Stimulated activated naive CD4-positive, alpha-beta T cell (primary cell): ENCODE results near the gene BTBD9.

Experiments used
- DNase-seq, 6 experiments: peaks; one replicate each; lab custom pipeline; 2025; lab: John Stamatoyannopoulos, UW

BTBD9 gene

DNA sequence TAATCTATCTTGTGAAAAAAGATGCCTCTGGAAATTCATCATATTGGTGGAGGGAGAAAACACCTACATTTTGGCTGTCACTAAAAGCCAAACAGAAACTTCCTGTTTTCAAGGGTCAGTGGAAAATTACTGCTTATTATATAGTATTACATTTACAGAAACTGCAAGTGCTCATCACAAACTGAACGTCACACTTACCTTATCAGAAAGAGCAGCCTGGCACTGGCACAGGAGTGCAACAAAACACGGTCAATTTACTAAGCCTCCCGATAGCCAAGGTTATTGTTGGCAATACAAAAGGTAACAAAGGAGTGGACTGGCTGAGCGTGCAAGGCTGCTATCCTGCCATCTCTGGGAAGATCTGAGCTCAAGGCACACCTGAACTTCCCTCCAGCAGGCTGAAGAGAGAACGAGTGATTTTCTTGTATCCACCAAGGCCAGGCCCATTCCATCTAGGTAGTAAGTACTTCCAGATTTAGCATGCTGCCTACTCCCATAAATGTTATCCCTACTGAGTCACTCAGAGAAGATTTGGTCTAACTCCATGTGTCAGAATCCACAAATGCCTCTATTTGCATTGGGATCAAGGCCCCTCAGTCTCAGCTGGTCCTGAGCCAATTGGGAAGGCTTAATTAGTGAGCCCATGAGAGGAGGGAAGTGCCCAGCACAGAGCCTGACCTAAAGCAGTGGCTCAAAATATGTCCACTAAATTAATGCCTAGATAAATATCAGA is 399.8 kb downstream of the BTBD9 start:
- no peak for DNase-seq

GRCh38 chr6:38236631-38237030 is 403.1 kb downstream of the BTBD9 start:
- no peak for DNase-seq

DNA sequence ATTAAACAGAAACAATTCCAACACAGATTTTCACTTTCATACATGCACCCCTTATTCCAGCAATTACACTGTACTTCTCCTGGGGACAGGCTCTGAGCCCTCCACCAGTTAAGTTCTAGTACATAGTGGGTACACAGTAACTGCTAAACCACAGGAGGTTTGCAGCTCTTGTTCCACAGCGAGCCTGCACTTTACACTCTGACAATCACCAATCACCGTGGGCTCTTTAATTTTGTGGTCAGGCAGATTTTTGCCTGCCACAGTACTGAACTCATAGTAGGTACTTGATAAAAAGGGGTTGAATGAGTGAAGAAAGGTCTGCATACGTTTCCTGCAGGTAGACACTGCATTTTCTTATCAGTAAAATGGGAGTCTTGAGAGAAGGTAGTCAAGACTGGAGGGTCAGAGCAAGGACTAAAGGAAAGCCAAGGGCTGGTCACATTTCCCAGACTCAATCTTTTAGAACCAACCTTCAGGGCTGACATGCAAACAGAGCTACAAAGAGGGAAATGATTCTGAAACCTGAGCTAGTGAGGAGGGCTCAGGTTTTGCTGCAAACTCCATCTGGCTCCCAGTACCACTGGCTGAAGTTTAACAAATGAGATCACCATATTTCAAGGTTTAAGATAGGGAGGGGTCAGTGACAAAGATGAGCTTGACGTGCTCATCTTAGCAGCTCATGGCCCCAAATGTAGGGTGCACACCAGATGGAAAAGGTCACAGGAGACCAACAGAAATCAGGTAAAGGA is 404.6 kb downstream of the BTBD9 start:
- no peak for DNase-seq

- no peak for DNase-seq
Observed at GRCh38 chr6:38234141-38234540, 405.6 kb downstream of the BTBD9 start.

GRCh38 chr6:38233161-38233791 is 406.5 kb downstream of the BTBD9 start:
- DNase-seq, result no peak

- no peak for DNase-seq
Observed at GRCh38 chr6:38225766-38226165, 414.0 kb downstream of the BTBD9 start.

DNA sequence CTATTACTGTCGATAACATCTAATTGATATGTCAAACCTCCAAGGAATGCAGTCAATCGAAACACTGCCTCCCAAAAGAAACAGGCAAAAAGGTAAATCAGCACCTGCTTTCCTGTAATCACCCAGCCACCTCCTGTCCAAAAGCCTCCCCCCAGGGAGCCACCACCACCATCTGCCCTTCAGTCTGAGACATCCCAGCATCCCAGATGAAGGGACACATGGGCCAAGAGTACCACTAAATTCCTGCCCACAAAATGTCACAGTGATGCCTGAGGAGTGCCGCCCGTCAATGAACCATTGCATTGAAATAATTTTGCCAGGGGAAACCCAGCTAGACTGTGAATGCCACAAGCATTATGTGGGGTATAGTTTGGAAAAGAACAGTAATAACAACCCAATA is 418.5 kb downstream of the BTBD9 start:
- DNase-seq, result no peak

DNA sequence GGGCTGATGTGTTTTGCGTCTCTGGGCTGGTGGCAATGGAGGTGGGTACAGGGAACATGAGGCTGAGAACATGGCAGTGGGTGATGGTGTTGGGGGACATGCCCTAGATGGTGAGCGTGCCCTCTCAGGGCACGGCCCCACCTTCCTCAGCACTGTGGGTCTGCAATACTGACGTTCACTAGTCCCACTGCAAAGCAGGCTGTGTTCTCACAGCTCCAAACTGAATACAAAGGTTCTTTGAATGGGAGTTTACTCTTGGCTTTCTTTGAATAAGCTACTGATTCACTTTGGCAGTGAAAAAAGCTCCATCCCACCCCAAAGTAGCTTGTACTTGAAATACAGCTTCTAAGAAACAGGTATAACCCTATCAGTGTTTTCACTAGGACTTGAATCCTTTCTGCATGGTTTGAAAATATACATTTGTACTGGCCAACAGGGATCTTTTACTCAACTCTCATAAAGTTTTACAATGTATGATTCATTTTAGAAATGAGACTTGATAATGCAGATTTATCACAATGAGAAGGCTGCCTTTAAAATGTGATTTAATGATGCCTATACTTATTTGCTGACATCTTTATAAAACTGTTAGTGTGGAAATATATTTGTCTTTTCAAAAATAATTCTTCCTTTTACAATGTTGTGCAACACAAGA is 419.5 kb downstream of the BTBD9 start:
- no peak for DNase-seq

GRCh38 chr6:38218235-38218634 is 421.5 kb downstream of the BTBD9 start:
- DNase-seq, result no peak

- no peak for DNase-seq
Observed at GRCh38 chr6:38216451-38216850, 423.3 kb downstream of the BTBD9 start.

GRCh38 chr6:38215651-38216311 is 423.9 kb downstream of the BTBD9 start:
- no peak for DNase-seq

GRCh38 chr6:38215225-38215624 is 424.5 kb downstream of the BTBD9 start:
- no peak for DNase-seq

- no peak for DNase-seq
Observed at GRCh38 chr6:38214159-38214558, 425.6 kb downstream of the BTBD9 start.

DNA sequence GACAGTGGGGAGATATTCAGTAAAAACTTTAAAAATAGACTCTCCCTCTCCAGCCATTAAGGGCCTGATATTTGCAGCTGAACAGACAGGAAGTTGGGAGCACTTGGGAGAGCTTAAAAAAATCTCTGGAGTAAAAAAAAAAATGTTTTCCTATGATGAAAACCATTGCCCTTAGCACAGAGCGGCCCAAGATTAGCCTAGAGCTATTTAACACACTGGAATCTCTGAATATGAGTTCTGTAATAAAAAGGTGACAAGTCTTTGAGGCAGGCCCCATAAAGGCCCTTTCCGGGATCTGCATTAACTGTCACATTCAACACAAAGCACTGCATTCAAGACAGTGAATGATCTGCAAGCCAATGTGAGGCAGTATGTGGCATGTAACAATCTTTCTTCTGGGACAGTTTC is 426.5 kb downstream of the BTBD9 start:
- DNase-seq, result no peak

DNA sequence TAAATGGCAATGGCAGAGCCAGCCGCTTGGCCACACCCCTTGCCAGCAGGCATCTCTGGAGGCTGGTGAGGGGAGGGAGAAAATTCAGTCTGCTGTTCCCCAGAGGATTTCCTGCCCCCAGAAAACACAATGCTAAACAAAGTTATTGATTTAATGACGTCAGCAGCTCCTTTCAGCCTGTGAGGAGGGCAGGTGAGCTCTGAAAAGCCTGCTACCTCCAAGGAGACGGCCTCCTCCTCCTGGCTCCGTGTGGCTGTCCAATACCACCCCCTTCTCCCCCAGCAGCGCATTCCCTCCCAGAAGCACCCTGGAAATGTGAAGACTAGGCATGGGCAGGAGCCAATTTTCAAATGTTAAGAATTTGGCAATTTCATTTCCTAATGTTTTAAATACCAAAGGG is 427.1 kb downstream of the BTBD9 start:
- no peak for DNase-seq

DNA sequence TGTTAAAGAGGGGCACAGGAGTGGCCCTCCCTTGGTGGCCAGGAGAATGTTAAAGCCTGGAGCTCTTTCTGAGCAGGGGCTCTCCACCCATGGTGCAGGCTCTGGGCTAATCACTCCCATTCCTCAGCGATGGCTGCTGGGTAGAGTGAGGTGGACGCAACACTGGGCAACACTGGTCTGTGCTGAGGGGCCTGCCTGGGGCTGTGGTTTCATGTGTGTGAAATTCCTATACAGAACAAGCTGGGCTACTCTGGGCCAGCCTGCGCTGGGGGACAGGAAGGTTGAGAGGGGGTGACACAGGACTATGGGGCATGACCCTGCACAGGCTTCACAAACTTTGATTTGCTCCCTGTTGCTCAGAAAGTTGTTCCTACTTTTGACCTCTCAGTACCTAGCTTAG is 427.6 kb downstream of the BTBD9 start:
- no peak for DNase-seq

DNA sequence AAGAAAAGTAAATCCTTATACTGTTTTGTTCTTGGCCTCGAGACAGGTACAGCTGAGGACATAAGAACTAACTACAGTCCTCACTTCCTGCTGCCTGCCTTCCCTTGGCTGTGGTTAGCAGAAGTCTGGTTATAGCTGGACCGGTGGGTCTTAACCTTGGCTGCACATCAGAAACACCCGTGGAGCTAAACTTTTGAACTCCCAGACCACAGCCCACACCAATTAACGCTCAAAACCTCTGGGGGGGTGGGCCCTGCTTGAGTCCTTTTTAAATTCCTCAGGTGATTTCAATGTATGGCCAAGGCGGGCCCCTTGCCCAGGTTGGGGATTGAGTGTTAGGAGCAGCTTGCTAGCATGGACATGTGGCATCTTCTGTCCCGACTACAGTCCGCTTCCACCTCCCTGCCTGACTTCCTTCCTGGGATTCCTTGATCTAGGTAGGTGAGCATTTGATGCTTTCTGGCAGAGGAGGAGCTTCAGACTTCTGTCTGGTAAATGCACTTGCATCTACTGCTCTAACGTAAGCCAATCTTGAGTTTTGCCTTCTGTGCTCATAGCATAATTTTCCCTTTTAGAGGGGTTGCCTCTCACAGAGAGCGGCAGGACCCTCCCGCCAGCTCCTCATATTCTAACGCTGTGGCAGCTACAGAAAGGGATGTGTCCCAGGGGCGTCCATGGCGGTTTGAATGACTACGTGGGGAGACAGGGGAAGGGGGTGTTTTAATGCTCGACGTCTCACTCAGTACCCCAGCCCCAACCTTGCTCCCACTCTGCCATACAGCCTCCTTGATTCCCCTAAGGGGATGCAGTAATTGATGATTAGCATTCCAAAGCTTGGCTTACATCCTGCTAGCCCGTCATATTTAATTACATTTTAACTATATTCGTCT is 430.1 kb downstream of the BTBD9 start:
- DNase-seq, result no peak

GRCh38 chr6:38208028-38208427 is 431.7 kb downstream of the BTBD9 start:
- no peak for DNase-seq

- DNase-seq, result no peak
Observed at GRCh38 chr6:38207375-38207774, 432.4 kb downstream of the BTBD9 start.

GRCh38 chr6:38198219-38198618 is 441.5 kb downstream of the BTBD9 start:
- DNase-seq, result no peak

DNA sequence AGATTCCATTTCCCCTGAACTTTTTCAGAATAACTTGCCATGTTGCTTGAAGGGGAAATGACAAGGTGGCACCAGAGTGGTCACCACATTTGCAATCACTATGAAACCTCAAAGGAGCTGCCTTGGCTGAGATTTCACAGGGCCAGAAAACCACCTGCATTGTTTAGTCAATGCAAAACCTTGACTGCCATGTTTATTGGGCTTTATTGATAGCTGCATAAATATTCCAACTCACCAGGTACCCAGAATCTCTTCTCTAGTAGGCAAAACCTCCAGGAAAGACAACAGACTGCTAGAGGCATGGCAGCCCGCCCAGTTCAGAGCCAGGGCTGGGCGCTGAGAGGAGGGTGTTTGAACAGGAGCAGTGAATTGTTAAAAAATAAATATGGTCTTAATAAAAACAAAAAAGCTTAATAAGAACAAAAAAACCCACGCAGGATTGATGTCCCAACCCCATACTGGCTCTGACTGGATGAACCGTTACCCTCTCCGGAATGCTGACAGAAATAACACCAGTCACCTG is 444.6 kb downstream of the BTBD9 start:
- no peak for DNase-seq
